A673 (cell line): ENCODE measurements around the gene NEDD4L. TPM values are rescaled to one million over a fixed set of nuclear protein-coding genes. Genes with fewer than 3 reads are reported as not detected.

Experiments used
- BruUV-seq: library from RNA; stranded (reverse); fragments of 400-500 nt; replicated peaks from 2 replicates; lab custom pipeline; 2021; lab: Mats Ljungman, UMichigan
- CTCF ChIA-PET: fragments of 300-600 bp; sonication (Branson Sonifier 250); formaldehyde crosslinking; loops from one replicate; lab custom pipeline; 2022; ENCODE audit warnings: antibody characterized with exemption; lab: Charles Lee
- POLR2A ChIA-PET: fragments of 300-600 bp; sonication (Branson Sonifier 250); formaldehyde crosslinking; loops from one replicate; lab custom pipeline; 2022; ENCODE audit warnings: antibody characterized with exemption; ENCODE audit not compliant: low non-redundant PET; lab: Charles Lee
- DNase-seq: peaks from one replicate; pipeline ENCODE4 v3.0.0-alpha.2; 2015; ENCODE audit warnings: low spot score
- H3K27ac ChIP-seq: fragments of 200-600 bp; sonication (generic); 2 replicates; pipeline ENCODE4 v1.5.1; 2016; ENCODE audit warnings: mixed run types, low read depth, mild to moderate bottlenecking, mixed read lengths, antibody characterized with exemption, low read length; ENCODE audit not compliant: poor library complexity, severe bottlenecking
- H3K27me3 ChIP-seq: fragments of 200-600 bp; sonication (generic); replicated peaks from 2 replicates; pipeline ENCODE4 v1.6.1; 2017; ENCODE audit warnings: mixed run types, low read depth, mild to moderate bottlenecking, mixed read lengths, antibody characterized with exemption, low read length; ENCODE audit not compliant: insufficient read depth, poor library complexity
- H3K36me3 ChIP-seq: fragments of 200-600 bp; sonication (generic); 2 replicates; pipeline ENCODE4 v1.6.1; 2016; ENCODE audit warnings: mixed run types, mild to moderate bottlenecking, mixed read lengths, antibody characterized with exemption, low read length; ENCODE audit not compliant: insufficient read depth, poor library complexity, severe bottlenecking
- H3K4me1 ChIP-seq: fragments of 200-600 bp; sonication (generic); 2 replicates; pipeline ENCODE4 v1.6.1; 2017; ENCODE audit warnings: mixed run types, mild to moderate bottlenecking, mixed read lengths, antibody characterized with exemption, low read length; ENCODE audit not compliant: insufficient read depth, poor library complexity, severe bottlenecking
- H3K4me3 ChIP-seq: fragments of 200-600 bp; sonication (generic); 2 replicates; pipeline ENCODE4 v1.5.1; 2016; ENCODE audit warnings: low read depth, mixed run types, mild to moderate bottlenecking, mixed read lengths, low read length; ENCODE audit not compliant: poor library complexity, severe bottlenecking
- H3K9me3 ChIP-seq: fragments of 200-600 bp; sonication (generic); 2 replicates; pipeline ENCODE4 v1.6.1; 2016; ENCODE audit warnings: mixed run types, low read depth, mild to moderate bottlenecking, mixed read lengths, antibody characterized with exemption, low read length; ENCODE audit not compliant: poor library complexity, severe bottlenecking
- EZH2 ChIP-seq: fragments of 200-600 bp; sonication (generic); IDR thresholded peaks from 2 replicates; pipeline ENCODE4 v1.6.1; 2017; ENCODE audit warnings: borderline replicate concordance, low read depth, mild to moderate bottlenecking, mixed read lengths, antibody characterized with exemption, low read length; ENCODE audit not compliant: poor library complexity, severe bottlenecking
- intact Hi-C: fragments of 100-400 bp; cut with micrococcal nuclease; formaldehyde crosslinking; loops from one replicate; pipeline ENCODE4 v1.10.0; 2022; ENCODE audit not compliant: unreplicated experiment
- total RNA-seq: library from RNA; stranded (reverse); gene quantifications from 2 replicates; pipeline ENCODE4 v1.2.3, GENCODE V29; 2021
- TF ChIP-seq, protein P1 (sequence below): fragments of 300-800, 200-600 bp; sonication (generic); conservative IDR thresholded peaks from 2 replicates; pipeline ENCODE4 v1.5.1; 2017; ENCODE audit warnings: low read depth, mild to moderate bottlenecking, antibody characterized with exemption, low read length, moderate library complexity, mixed read lengths

Gene NEDD4L
- total RNA-seq, 1 experiment from 2014 or later: 15.3 TPM

DNA sequence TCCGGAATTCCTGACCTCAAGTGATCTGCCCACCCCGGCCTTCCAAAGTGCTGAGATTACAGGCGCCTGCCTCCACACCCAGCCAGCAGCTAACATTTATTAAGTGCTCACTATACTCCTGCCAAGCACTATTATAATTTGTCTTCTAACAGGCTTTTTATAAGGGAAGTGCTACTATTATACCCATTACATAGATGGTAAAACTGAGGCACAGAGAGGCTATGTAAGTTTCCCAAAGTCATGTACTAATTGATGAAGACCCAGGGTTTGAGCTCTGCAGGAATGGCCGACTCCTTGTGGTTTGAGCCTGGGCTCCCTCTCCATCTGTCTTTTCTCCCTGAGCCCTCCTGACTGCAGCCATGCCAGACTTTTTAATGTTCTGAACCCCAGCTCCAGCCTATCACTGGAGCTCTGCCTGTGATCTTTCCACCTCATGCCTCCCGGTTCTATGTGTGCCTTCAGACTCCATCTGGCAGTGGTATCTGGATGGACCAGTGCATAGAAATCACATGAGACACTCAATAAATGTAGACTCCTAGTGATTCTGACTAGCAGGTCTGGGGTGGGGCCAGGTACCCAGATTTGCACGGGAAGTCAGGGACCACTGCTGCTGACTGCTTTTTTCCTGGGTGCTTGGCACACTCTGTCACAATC, 197.1 kb downstream of the NEDD4L start:
- H3K27ac ChIP-seq: peak overlapping the region; percentile 41
- POLR2A ChIA-PET: interaction anchor here (0.5 kb wide), 1 partner anchor 10 kb away, joined by 21 read pairs; no protein-coding TSS in a partner anchor
- DNase-seq: no peak
- CTCF ChIA-PET: interaction anchor here (0.6 kb wide), 1 partner anchor 160 kb away, joined by 7 read pairs; no protein-coding TSS in a partner anchor
- no peak overlapping the region for H3K4me3 ChIP-seq
- no peaks in the 10 kb centered on the region for H3K27me3 ChIP-seq
- no peaks in the 10 kb centered on the region for H3K36me3 ChIP-seq
- intact Hi-C loops: no loop called here
- TF ChIP-seq, protein P1, sequence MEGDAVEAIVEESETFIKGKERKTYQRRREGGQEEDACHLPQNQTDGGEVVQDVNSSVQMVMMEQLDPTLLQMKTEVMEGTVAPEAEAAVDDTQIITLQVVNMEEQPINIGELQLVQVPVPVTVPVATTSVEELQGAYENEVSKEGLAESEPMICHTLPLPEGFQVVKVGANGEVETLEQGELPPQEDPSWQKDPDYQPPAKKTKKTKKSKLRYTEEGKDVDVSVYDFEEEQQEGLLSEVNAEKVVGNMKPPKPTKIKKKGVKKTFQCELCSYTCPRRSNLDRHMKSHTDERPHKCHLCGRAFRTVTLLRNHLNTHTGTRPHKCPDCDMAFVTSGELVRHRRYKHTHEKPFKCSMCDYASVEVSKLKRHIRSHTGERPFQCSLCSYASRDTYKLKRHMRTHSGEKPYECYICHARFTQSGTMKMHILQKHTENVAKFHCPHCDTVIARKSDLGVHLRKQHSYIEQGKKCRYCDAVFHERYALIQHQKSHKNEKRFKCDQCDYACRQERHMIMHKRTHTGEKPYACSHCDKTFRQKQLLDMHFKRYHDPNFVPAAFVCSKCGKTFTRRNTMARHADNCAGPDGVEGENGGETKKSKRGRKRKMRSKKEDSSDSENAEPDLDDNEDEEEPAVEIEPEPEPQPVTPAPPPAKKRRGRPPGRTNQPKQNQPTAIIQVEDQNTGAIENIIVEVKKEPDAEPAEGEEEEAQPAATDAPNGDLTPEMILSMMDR: no peak
- no peak for TF ChIP-seq EZH2
- peaks cover 25% of the 10 kb centered on the region for H3K4me1 ChIP-seq
- no peaks in the 10 kb centered on the region for H3K9me3 ChIP-seq
- BruUV-seq: no TSS peak

DNA sequence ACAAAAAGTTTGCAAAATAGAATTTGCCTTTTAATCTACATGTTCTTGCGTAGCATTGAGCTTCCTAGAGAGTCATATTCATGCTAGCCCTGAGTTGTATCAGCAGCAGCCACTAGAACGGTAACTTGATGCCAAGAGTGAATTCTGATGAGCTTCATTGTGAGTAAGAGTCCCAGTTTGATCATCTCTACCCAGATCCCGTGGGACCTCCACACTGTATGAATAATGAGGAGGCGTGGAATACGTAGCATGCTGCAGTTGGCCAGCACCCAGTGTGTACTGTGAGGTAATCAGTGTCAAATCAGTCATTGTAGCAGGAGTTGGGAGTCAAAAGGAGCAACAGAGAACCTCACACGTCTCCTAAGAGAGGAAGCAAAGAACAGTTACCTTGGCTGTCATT, 197.9 kb downstream of the NEDD4L start:
- Histone ChIP-seq H3K27me3 (no peaks in the 10 kb centered on the region), H3K27ac (peak overlapping the region; percentile 41), H3K36me3 (no peaks in the 10 kb centered on the region), H3K4me3 (no peak overlapping the region), H3K4me1 (peaks cover 25% of the 10 kb centered on the region), H3K9me3 (no peaks in the 10 kb centered on the region)
- POLR2A ChIA-PET: interaction anchor here (0.5 kb wide), 1 partner anchor 11 kb away, joined by 21 read pairs; no protein-coding TSS in a partner anchor
- CTCF ChIA-PET: no interaction called here
- no TSS peak for BruUV-seq
- intact Hi-C loops: no loop called here
- peak; percentile 97 for DNase-seq
- TF ChIP-seq EZH2: no peak
- TF ChIP-seq, protein P1: no peak

DNA sequence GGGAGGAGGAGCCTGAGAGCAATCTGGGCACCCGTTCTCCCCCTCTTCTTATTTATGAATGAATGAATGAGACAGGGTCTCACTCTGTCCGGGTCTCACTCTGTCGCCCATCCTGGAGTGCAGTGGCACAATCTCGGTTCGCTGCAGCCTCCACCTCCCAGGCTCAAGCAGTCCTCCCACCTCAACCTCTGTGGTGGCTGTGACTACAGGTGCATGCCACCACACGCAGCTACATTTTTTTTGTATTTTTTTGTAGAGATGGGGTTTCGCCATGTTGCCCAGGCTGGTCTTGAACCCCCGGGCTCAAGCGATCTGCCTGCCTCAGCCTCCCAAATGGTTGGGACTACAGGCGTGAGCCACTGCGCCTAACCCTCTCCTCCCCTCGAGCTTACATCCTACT, 198.4 kb downstream of the NEDD4L start:
- TF ChIP-seq, protein P1: no peak
- no peak for TF ChIP-seq EZH2
- no TSS peak for BruUV-seq
- intact Hi-C loops: no loop called here

More for the DNA sequence above, 198.4 kb downstream of the NEDD4L start:
- H3K4me3 ChIP-seq: no peak overlapping the region
- no peak for DNase-seq
- peaks cover 25% of the 10 kb centered on the region for H3K4me1 ChIP-seq
- no peaks in the 10 kb centered on the region for H3K9me3 ChIP-seq
- no peaks in the 10 kb centered on the region for H3K36me3 ChIP-seq
- POLR2A ChIA-PET: no interaction called here
- CTCF ChIA-PET: no interaction called here
- H3K27me3 ChIP-seq: no peaks in the 10 kb centered on the region
- H3K27ac ChIP-seq: no peak overlapping the region
